Ectodermal cell (in vitro differentiated cells): ENCODE measurements around the gene NDRG4.

Experiments
- H3K27ac ChIP-seq: 2 replicates; pipeline ENCODE4 v1.7.0; 2013; ENCODE audit warnings: mild to moderate bottlenecking, low read depth, low read length; ENCODE audit not compliant: insufficient read depth, poor library complexity, severe bottlenecking
- H3K27me3 ChIP-seq: 2 replicates; pipeline ENCODE4 v1.7.0; 2013; ENCODE audit warnings: mild to moderate bottlenecking, low read length; ENCODE audit not compliant: insufficient read depth, control insufficient read depth, poor library complexity, severe bottlenecking
- H3K36me3 ChIP-seq: one replicate; pipeline ENCODE4 v1.7.0; 2013; ENCODE audit warnings: low read length; ENCODE audit not compliant: control insufficient read depth, insufficient read depth
- H3K4me1 ChIP-seq: one replicate; pipeline ENCODE4 v1.7.0; 2013; ENCODE audit warnings: low read length; ENCODE audit not compliant: control insufficient read depth, insufficient read depth
- H3K4me3 ChIP-seq: 2 replicates; pipeline ENCODE4 v1.7.0; 2013; ENCODE audit warnings: low read depth, low read length, control low read depth; ENCODE audit not compliant: insufficient read depth
- H3K9me3 ChIP-seq: 2 replicates; pipeline ENCODE4 v1.7.0; 2013; ENCODE audit warnings: mild to moderate bottlenecking, low read length, moderate library complexity; ENCODE audit not compliant: control insufficient read depth
- WGBS, 2 experiments: methylation state at CpG; one replicate each; pipeline ENCODE4 v1.1.7; 2013; ENCODE audit warnings: missing lambda C conversion rate in 2 of 2; 5-methylcytosine and 5-hydroxymethylcytosine counted together

NDRG4 gene

DNA sequence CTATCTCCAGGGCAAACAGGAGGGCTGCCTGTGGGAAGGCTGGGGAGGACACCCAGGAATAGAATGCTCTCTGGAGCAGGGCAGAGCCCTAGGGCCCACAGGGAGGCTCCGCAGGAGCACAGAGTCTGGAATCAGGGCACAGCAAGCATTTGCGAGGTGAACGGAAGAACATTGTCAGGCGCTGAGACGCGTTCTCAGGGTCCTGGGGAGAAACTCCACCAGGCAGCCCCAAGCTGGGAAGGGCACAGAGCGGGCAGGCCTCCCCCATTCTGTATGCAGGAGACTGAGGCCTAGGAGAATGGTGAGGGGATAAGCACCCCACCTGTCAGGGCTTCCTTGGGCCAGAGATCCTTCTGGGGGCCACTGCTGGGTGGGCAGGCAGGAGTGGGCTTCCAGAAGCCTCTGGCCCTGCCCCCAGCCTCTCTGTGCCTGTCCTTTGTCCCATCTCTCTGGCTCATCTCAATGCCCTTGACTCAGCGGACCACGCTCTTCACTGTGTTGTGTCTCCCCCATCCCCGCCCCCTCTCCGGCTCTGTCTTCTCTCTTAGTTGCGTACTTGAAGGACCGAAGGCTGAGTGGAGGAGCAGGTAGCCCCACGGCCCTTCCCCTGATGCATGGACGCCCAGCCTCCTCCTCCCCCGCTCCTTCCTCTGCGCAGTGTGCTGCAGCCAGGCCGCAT, 10.3 kb downstream of the NDRG4 start:
- no peaks in the 10 kb centered on the region for H3K36me3 ChIP-seq
- H3K4me3 ChIP-seq, result no peak overlapping the region
- no peaks in the 10 kb centered on the region for H3K9me3 ChIP-seq
- 91% methylated on average over 18 of the region's 18 CpGs for WGBS, 2 experiments
- no peak overlapping the region for H3K27ac ChIP-seq
- H3K27me3 ChIP-seq, result no peaks in the 10 kb centered on the region
- H3K4me1 ChIP-seq, result no peaks in the 10 kb centered on the region

DNA sequence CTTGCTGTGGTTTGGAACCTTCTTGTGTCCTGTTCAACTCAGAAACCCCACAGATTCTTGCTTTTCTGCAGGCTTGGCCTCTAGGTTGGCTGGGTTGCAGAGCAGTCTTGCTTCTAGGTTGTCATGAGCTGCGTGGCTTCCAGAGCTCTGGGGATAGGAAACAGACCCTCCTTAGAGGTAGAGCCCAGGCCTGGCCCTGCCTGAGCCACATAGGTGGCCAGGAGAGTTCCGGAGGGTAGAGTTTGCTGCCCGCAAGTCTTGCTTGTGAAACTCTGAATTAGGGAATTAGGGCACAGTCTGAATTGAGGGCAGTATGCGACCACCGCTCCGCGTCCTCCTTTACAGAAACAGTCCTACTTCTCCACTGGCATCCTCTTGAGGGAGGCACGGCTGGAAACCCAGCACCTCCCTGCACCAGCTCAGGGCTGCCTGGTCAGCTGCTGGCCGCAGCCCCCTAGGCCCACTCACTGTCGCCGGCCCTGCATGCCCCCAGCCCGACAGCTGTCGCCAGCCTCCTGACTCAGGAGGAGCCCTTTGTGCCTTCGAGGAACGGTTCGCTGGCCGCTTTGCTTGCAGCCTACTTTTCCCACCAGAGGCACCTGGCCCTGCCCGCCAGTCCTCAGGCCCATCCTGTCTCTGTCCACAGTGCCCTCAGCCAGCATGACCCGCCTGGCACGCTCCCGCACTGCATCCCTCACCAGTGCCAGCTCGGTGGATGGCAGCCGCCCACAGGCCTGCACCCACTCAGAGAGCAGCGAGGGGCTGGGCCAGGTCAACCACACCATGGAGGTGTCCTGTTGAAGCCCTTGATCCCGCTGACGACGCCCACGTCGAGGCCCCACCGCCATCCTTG, 11.1 kb downstream of the NDRG4 start:
- WGBS, 2 experiments, result 93% methylated on average over 30 of the region's 30 CpGs
- Histone ChIP-seq H3K4me3 (no peak overlapping the region), H3K27me3 (no peaks in the 10 kb centered on the region), H3K27ac (no peak overlapping the region), H3K4me1 (no peaks in the 10 kb centered on the region), H3K36me3 (no peaks in the 10 kb centered on the region), H3K9me3 (no peaks in the 10 kb centered on the region)

DNA sequence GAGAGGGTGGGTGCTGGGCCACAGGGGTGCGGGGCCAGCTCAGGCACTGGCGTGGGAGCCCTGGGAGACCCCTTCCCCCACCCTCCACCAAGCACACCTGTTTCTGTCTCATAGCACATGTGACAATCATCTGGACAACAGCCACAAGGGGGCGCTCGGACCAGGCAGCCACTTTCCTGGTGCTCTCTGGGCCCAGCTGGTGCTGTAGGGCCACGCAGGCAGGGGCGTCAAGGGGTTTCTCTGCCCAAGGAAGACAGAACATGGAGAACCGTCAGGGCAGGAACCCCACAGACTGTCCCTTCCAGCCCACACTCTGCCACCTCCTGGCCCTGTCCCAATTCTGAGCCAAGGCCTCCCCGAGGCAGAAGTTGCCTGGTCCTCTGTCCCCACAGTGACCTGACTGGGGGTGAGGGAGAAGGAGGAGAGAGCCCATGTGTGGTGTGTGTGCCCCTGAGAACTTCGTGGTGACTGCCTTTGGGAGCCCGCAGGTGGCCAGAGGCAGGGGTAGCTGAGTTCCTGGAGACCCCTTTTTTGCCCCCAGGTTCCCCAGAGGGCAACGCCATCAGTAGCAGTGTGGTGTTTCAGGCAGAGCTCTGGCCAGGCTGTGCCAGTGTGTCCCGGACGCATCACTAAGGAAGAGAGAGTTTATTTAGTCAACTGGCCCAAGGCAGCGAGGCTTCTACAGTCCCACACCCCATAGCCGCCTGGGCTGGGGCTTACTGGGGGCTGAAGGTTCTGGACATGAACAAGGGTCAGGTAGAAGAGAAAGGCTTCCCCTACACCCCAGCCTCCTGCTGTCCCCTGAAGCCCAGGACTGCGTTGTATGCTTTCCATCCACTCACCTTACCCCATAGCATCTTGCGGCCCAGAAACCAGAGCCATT, 12.2 kb downstream of the NDRG4 start:
- Histone ChIP-seq H3K36me3 (no peaks in the 10 kb centered on the region), H3K9me3 (no peaks in the 10 kb centered on the region), H3K27ac (no peak overlapping the region), H3K4me3 (no peak overlapping the region), H3K4me1 (peaks cover 6% of the 10 kb centered on the region), H3K27me3 (no peaks in the 10 kb centered on the region)
- WGBS, 2 experiments, result 61 to 62% methylated on average over 17 of the region's 17 CpGs

DNA sequence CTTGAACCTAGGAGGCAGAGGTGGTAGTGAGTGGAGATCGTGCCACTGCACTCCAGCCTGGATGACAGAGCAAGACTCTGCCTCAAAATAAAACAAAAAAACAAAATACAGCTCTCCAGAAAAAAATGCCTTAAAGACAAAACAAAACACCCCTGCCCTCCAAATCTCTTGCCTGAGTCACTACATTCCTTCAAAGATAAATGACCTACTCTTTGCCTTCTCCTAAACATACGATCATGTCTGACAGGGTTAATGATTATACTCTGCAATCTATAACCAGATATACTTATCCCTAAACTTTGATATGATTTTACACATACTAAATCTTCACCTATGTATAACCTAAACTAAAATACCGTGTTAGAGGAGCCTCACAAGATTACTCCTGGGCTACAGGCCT, 13.9 kb downstream of the NDRG4 start:
- peaks cover 12% of the 10 kb centered on the region for H3K36me3 ChIP-seq
- H3K27me3 ChIP-seq, result no peaks in the 10 kb centered on the region
- peaks cover 6% of the 10 kb centered on the region for H3K4me1 ChIP-seq
- H3K4me3 ChIP-seq, result no peak overlapping the region
- no peak overlapping the region for H3K27ac ChIP-seq
- no peaks in the 10 kb centered on the region for H3K9me3 ChIP-seq
- 98% methylated on average over 3 of the region's 3 CpGs for WGBS, 2 experiments

DNA sequence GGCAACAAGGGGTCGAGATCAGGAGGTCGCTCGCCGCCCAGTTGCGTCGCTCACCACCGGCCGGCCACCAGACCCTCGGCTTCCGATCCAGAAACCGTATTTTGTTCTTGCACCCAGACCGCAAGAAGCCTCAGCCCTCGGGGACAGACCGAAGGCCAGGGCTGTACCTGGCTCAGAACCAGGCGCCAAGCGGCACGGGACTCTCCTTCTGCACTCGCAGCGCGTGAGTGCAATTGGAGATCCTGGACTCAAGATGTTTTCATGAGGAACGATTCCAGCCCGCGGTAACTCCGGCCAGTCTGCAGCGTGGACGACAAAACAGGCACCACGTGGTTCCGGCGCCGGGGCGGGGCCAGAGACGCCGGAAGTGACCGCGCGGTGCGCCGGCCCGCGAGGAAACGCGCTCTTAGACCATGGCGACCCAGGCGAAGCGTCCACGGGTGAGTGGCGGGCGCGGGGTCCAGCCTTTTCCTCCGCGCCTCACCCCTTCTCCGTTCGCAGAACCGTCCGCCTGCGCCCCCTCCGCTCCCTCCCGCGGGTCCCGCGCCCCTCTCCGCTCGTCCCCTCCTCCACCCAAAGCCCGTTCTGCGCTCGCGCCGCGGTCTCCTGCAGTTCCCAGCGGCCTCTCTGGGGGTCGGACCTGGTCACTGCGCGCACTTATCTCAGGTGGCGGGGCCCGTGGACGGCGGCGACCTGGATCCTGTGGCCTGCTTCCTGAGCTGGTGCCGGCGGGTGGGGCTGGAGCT, 15.4 kb downstream of the NDRG4 start, which contains the start of gene SETD6:
SETD6 (plus strand) TSS at position 393 of the 746 bp plus-strand sequence; CDS start at position 414, 21 bp downstream.
- no peaks in the 10 kb centered on the region for H3K9me3 ChIP-seq
- no peaks in the 10 kb centered on the region for H3K27me3 ChIP-seq
- H3K4me1 ChIP-seq, result peaks cover 6% of the 10 kb centered on the region
- H3K36me3 ChIP-seq, result peaks cover 25% of the 10 kb centered on the region
- H3K27ac ChIP-seq, result peak within 1 kb of the TSS; percentile 77
- H3K4me3 ChIP-seq, result peak within 1 kb of the TSS; percentile 81
- 1% methylated on average over 80 of the region's 80 CpGs for WGBS, 2 experiments

DNA sequence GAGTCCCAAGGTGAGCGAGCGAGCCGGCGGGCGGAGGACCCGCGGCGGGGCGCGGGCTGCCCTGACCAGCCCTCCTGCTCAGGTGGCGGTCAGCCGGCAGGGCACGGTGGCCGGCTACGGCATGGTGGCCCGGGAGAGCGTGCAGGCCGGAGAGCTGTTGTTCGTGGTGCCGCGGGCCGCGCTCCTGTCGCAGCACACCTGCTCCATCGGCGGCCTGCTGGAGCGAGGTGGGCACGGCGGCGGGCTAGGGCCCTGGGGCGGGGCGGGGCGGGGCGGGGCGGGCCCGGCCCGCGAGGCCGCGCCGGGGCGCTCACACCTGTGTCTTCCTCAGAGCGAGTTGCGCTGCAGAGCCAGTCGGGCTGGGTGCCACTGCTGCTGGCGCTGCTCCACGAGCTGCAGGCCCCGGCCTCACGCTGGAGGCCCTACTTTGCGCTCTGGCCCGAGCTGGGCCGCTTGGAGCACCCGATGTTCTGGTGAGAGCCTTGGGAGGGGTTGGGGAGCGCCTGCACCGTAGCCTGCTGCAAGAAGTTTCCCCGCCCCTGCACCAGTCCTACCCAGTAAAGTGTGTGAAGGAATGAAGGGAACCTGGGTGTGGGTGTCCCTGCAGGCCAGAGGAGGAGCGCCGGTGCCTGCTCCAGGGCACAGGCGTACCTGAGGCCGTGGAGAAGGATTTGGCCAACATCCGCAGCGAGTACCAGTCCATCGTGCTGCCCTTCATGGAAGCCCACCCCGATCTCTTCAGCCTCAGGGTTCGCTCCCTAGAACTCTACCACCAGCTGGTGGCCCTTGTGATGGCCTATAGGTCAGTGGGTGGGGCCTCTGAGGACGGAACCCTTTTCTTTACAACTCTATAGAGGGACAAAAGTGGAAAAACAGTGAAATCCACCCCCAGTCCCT, 16.2 kb downstream of the NDRG4 start:
- peaks cover 6% of the 10 kb centered on the region for H3K4me1 ChIP-seq
- WGBS, 2 experiments, result 15% methylated on average over 66 of the region's 66 CpGs
- H3K9me3 ChIP-seq, result no peaks in the 10 kb centered on the region
- H3K4me3 ChIP-seq, result peak overlapping the region; percentile 81
- H3K27ac ChIP-seq, result peak overlapping the region; percentile 77
- no peaks in the 10 kb centered on the region for H3K27me3 ChIP-seq
- H3K36me3 ChIP-seq, result peaks cover 30% of the 10 kb centered on the region

DNA sequence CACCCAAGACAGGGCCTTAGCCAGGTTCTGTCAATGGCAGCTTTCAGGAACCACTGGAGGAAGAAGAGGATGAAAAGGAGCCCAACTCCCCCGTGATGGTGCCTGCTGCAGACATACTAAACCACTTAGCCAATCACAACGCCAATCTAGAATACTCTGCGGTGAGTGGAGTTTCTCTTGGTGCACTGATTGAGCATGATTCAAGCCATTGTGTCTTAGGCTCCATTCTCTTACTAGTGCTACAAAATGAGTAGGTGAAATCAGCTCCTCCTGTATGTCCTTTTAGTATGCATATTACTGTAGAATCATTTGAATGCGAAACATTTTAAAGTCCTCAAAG, 16.8 kb downstream of the NDRG4 start:
- Histone ChIP-seq H3K4me1 (peaks cover 6% of the 10 kb centered on the region), H3K27ac (no peak overlapping the region), H3K36me3 (peaks cover 37% of the 10 kb centered on the region), H3K27me3 (no peaks in the 10 kb centered on the region), H3K9me3 (no peaks in the 10 kb centered on the region), H3K4me3 (no peak overlapping the region)
- WGBS, 2 experiments, result 89 to 93% methylated on average over 3 to 4 of the region's 4 CpGs

DNA sequence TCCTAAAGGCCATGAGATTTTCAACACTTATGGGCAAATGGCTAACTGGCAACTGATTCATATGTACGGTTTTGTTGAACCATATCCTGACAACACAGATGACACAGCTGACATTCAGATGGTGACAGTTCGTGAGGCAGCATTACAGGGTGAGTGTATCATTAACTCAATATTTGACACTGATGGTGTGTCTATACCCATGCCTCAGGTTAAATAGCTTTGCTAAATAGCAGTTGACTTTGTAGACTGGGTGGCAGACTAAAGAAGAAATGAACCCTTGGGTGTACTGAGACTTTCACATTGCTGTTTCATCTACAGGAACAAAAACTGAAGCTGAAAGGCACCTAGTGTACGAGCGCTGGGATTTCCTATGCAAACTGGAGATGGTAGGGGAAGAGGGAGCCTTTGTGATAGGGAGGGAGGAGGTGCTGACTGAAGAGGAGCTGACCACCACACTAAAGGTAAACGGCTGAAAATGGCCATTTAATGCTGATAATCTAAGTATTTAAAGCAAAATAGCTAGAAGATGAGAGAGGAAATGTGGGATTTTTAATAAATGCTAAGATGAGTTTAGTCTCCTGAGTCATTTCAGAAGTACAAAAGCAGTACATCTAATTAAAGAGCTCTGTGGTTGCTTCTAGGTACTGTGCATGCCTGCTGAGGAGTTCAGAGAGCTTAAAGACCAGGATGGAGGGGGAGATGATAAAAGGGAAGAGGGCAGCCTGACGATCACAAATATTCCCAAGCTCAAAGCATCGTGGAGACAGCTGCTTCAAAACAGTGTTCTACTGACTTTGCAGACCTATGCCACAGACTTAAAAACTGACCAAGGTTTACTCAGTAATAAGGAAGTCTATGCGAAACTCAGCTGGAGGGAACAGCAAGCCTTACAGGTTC, 18.4 kb downstream of the NDRG4 start:
- Histone ChIP-seq H3K36me3 (peaks cover 52% of the 10 kb centered on the region), H3K4me1 (peaks cover 6% of the 10 kb centered on the region), H3K27ac (no peak overlapping the region), H3K9me3 (no peaks in the 10 kb centered on the region), H3K4me3 (no peak overlapping the region), H3K27me3 (no peaks in the 10 kb centered on the region)
- WGBS, 2 experiments, result 94 to 95% methylated on average over 8 of the region's 8 CpGs
